ENCODE results near the gene PHYKPL.

DNA sequence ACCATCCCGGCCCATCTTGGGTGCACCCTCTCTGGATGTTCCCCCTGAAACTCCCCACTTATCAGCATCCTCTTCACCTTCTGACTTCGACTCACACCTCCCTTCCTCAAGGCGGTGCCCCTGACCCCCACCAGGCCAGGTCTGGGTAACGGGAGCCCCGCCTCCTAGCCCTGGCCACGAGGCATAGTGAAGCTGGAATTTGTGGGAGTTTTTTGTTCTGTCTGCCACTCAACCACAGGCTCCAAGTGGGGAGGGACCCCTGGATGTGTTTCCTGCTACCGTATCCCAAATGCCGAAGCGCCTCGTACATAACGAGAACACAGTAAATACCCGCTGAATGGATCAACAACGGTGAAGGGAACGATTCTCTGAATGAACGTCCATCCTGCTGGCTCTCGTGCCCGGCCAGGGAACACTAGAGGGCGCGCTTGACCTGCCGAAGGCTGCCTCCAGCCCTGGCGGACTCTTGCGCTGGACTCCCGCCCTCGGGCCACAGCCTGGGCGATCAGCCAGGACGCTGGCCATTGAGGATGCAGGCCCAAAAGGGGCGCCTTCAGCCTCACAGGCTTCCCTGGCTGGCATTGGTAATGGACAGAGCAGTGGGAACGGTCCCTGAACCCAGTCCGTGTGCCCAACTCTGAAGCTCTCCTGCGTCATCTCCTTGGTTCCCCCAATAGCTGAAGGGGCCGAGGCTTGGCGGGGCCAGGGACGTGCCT is 47.3 kb upstream of the PHYKPL start:
- TF ChIP-seq, protein P1, sequence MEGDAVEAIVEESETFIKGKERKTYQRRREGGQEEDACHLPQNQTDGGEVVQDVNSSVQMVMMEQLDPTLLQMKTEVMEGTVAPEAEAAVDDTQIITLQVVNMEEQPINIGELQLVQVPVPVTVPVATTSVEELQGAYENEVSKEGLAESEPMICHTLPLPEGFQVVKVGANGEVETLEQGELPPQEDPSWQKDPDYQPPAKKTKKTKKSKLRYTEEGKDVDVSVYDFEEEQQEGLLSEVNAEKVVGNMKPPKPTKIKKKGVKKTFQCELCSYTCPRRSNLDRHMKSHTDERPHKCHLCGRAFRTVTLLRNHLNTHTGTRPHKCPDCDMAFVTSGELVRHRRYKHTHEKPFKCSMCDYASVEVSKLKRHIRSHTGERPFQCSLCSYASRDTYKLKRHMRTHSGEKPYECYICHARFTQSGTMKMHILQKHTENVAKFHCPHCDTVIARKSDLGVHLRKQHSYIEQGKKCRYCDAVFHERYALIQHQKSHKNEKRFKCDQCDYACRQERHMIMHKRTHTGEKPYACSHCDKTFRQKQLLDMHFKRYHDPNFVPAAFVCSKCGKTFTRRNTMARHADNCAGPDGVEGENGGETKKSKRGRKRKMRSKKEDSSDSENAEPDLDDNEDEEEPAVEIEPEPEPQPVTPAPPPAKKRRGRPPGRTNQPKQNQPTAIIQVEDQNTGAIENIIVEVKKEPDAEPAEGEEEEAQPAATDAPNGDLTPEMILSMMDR (IDR thresholded peaks at IDR 0.05; ENCODE audit: low read length): peak; percentile 84
- TF ChIP-seq EZH2 (optimal IDR thresholded peaks at IDR 0.05; ENCODE audit: low read depth, low read length): no peak

Measured in MM.1S (cell line).